Left ventricle myocardium inferior (tissue), 1 donor: ENCODE data around the gene SH3BGR. TPM values are rescaled to one million over a fixed set of nuclear protein-coding genes. Genes with fewer than 3 reads are reported as not detected.

Experiments
- DNase-seq: peaks from one replicate; pipeline ENCODE4 v3.0.0-alpha.2; 2020
- H3K27ac ChIP-seq: fragments of 200-600 bp; replicated peaks from 2 replicates; pipeline ENCODE4 v1.8.0; 2021
- H3K27me3 ChIP-seq: fragments of 200-600 bp; 2 replicates; pipeline ENCODE4 v1.8.0; 2021; ENCODE audit warnings: low read depth
- H3K36me3 ChIP-seq: fragments of 200-600 bp; 2 replicates; pipeline ENCODE4 v1.8.0; 2021
- H3K4me1 ChIP-seq: fragments of 200-600 bp; 2 replicates; pipeline ENCODE4 v1.8.0; 2021
- H3K4me3 ChIP-seq: fragments of 200-600 bp; 2 replicates; pipeline ENCODE4 v1.8.0; 2021; ENCODE audit warnings: mild to moderate bottlenecking, moderate library complexity
- H3K9me3 ChIP-seq: fragments of 200-600 bp; replicated peaks from 2 replicates; pipeline ENCODE4 v1.8.0; 2021
- CTCF ChIP-seq: fragments of 200-600 bp; IDR thresholded peaks from 2 replicates; pipeline ENCODE4 v1.8.0; 2021; ENCODE audit warnings: antibody characterized with exemption, mild to moderate bottlenecking, borderline replicate concordance
- intact Hi-C: fragments of 100-400 bp; cut with micrococcal nuclease; formaldehyde crosslinking; loops from one replicate; pipeline ENCODE4 v1.11.0; 2022
- total RNA-seq: library from RNA; stranded (reverse); fragmentation: NEBNext Ultra II Directional; extraction: Animal tissue kit (Norgen Biotek cat#: 25700); gene quantifications from one replicate; pipeline ENCODE4 v1.2.1, GENCODE V29; 2021
- donor health status: DM: no; HTN: yes; CAD: no; lungs with severe emphysema.

SH3BGR gene
- total RNA-seq, 1 donor from 2014 or later, result 103 TPM

GRCh38 chr21:39441502-39442475 is 10.0 kb upstream of the SH3BGR start:
- H3K4me3 ChIP-seq, result no peak overlapping the region
- peaks cover 21% of the 10 kb centered on the region for H3K4me1 ChIP-seq
- no peaks in the 10 kb centered on the region for H3K36me3 ChIP-seq
- TF ChIP-seq CTCF, result peak; percentile 74
- no peaks in the 10 kb centered on the region for H3K9me3 ChIP-seq
- H3K27me3 ChIP-seq, result no peaks in the 10 kb centered on the region
- intact Hi-C loops, result no loop called here
- H3K27ac ChIP-seq, result no peak overlapping the region
- DNase-seq, result no peak

DNA sequence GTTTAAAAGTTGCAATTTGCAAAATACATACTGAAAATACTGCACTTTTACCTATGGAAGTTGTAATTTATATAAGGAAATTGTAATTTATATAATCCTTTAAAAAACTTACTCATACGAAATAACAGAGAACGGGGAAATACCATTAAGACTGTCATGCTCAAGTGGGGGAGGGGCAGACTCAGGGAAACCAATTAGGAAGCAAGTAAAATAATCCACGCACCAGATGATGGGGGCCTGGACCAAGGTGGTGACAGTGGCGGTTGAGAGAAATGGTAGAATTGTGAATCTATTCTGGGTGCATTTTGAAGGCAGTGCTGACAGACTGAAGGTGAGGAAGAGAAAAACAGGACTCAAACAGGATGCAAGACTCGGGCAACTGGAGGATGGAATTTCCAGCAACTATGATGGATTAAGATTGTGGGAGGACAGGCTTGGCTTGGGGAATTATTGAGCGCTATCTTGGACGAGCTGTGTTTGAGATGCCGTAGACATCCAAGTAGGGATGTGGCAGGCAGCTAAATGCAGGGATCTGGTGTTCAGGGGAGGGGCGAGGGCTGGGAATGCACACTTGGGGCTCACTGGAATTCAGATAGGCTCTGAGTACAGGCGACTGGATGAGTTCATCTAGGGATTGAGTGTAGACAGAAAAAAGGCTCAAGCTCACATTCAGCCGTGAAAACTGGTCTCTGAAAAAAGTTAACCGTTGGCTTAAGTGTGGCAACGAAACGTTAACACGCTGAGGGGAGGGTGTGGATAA is 7.2 kb upstream of the SH3BGR start:
- intact Hi-C loops, result no loop called here
- DNase-seq, result no peak

GRCh38 chr21:39445321-39446269 is 6.2 kb upstream of the SH3BGR start, which contains the start of gene LCA5L:
TSS of gene LCA5L (minus strand) at chr21:39445778. CDS start at chr21:39428493, 17,285 bp downstream.
- DNase-seq, result peak; percentile 94
- peak within 1 kb of the TSS; percentile 97 for H3K27ac ChIP-seq
- H3K36me3 ChIP-seq, result no peaks in the 10 kb centered on the region
- H3K4me3 ChIP-seq, result peak within 1 kb of the TSS; percentile 87
- no peaks in the 10 kb centered on the region for H3K9me3 ChIP-seq
- intact Hi-C loops, result no loop called here
- H3K4me1 ChIP-seq, result peaks cover 26% of the 10 kb centered on the region
- no peak for TF ChIP-seq CTCF
- no peaks in the 10 kb centered on the region for H3K27me3 ChIP-seq

More for the DNA sequence above, 7.2 kb upstream of the SH3BGR start:
- no peaks in the 10 kb centered on the region for H3K36me3 ChIP-seq
- peak overlapping the region; percentile 97 for H3K27ac ChIP-seq
- no peaks in the 10 kb centered on the region for H3K9me3 ChIP-seq
- peaks cover 21% of the 10 kb centered on the region for H3K4me1 ChIP-seq
- H3K4me3 ChIP-seq, result peak overlapping the region; percentile 87
- TF ChIP-seq CTCF, result no peak
- no peaks in the 10 kb centered on the region for H3K27me3 ChIP-seq

DNA sequence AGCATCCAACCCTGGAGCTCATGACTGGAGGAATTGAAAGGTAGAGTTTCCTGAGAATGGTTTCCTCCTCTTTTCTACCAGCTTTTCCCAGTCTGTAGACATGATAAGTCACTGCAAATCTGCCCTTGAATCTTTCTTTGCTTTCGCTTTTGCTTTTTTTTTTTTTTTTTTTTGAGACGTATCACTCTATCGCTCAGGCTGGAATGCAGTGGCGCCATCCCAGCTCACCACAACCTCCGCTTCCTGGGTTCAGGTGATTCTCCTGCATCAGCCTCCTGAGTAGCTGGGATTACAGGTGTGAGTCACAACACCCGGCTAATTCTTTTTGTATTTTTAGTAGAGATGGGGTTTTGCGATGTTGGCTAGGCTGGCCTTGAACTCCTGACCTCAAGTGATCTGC is 4.5 kb upstream of the SH3BGR start:
- DNase-seq, result no peak
- TF ChIP-seq CTCF, result no peak
- no peak overlapping the region for H3K27ac ChIP-seq
- H3K9me3 ChIP-seq, result no peaks in the 10 kb centered on the region
- no peaks in the 10 kb centered on the region for H3K36me3 ChIP-seq
- H3K4me3 ChIP-seq, result no peak overlapping the region
- H3K4me1 ChIP-seq, result peaks cover 36% of the 10 kb centered on the region
- H3K27me3 ChIP-seq, result no peaks in the 10 kb centered on the region
- intact Hi-C loops, result no loop called here
